Measurements from ENCODE around the gene COG1. TPM values are rescaled to one million over a fixed set of nuclear protein-coding genes. Genes with fewer than 3 reads are reported as not detected.

COG1 gene
- total and polyA plus RNA-seq, 2 donors (not counting 3 experiments of a cell fraction or from before 2014, with no cell fraction given): 26.2 to 39.0 TPM

GRCh38 chr17:73228748-73229236 is 35.9 kb downstream of the COG1 start:
- CTCF ChIA-PET: interaction anchor here (0.6 to 2.9 kb wide), 11 partner anchors 11 to 503 kb away, joined by 3 to 22 read pairs (median 5); partner anchors contain the start of gene COG1
- Histone ChIP-seq H3K79me2 (ENCODE audit: control insufficient read depth, insufficient read depth, low read length) (peaks cover 77% of the 10 kb centered on the region), H3K27me3 (ENCODE audit: control insufficient read depth in 2 of 2, insufficient read depth in 2 of 2, low read length in 2 of 2) (no peaks in the 10 kb centered on the region), H3K9me3 (replicated peaks; ENCODE audit: control insufficient read depth, insufficient read depth, low read length) (no peaks in the 10 kb centered on the region), H4K20me1 (replicated peaks; ENCODE audit: control insufficient read depth, extremely low read depth, insufficient read depth, low read length) (no peaks in the 10 kb centered on the region), H3K4me1 (ENCODE audit: control insufficient read depth, extremely low read depth, insufficient read depth, low read length) (peaks cover 49% of the 10 kb centered on the region), H2AFZ (ENCODE audit: low read depth, low read length) (no peak overlapping the region), H3K9me1 (replicated peaks; ENCODE audit: control insufficient read depth, extremely low read depth, insufficient read depth, low read length) (no peaks in the 10 kb centered on the region), H3K9ac (replicated peaks; ENCODE audit: extremely low read depth, insufficient read depth, low read length) (no peak overlapping the region), H3K4me3 (replicated peaks in 1 of 3; ENCODE audit: insufficient read depth in 1 of 3, low read depth in 1 of 3, low read length in 3 of 3) (no peak overlapping the region), H3K27ac (ENCODE audit: insufficient read depth, low read depth, low read length) (peak overlapping the region; percentile 15), H3K36me3 (ENCODE audit: control insufficient read depth in 2 of 2, extremely low read depth in 1 of 2, insufficient read depth in 2 of 2, low read length in 2 of 2) (no peaks in the 10 kb centered on the region), H3K4me2 (ENCODE audit: insufficient read depth, low read length) (peak overlapping the region; percentile 13)
- FAIRE-seq: peak; percentile 28
- POLR2A ChIA-PET: interaction anchor here (0.6 kb wide), 1 partner anchor 22 kb away, joined by 4 read pairs; no protein-coding TSS in a partner anchor
- intact Hi-C loops (cut with micrococcal nuclease): no loop called here
- peak; percentile 54 for DNase-seq (ENCODE audit: low read depth, low spot score)
- dilution Hi-C loops (cut with MboI; ENCODE audit: extremely low pct_ligation_motif_present, low sequenced_read_pairs): no loop called here
- BruUV-seq (replicated peaks): no TSS peak
- TF ChIP-seq EZH2 (IDR thresholded peaks at IDR 0.05; ENCODE audit: borderline replicate concordance, low read depth, low read length, severe bottlenecking): no peak
- TF ChIP-seq FOS (IDR thresholded peaks at IDR 0.05; ENCODE audit: borderline replicate concordance, insufficient read depth, low read length): peak; percentile 60
- no peak for TF ChIP-seq CTCF (IDR thresholded peaks at IDR 0.05; ENCODE audit: extremely low read depth in 1 of 2, insufficient read depth in 1 of 2, low read depth in 1 of 2, low read length in 2 of 2)
- no peak for TF ChIP-seq MYC (IDR thresholded peaks at IDR 0.05; ENCODE audit: low read depth, low read length)

GRCh38 chr17:73230088-73230487 is 37.2 kb downstream of the COG1 start:
- Histone ChIP-seq H3K9ac (replicated peaks; ENCODE audit: extremely low read depth, insufficient read depth, low read length) (no peak overlapping the region), H3K9me1 (replicated peaks; ENCODE audit: control insufficient read depth, extremely low read depth, insufficient read depth, low read length) (no peaks in the 10 kb centered on the region), H3K4me3 (replicated peaks in 1 of 3; ENCODE audit: insufficient read depth in 1 of 3, low read depth in 1 of 3, low read length in 3 of 3) (no peak overlapping the region), H3K36me3 (ENCODE audit: control insufficient read depth in 2 of 2, extremely low read depth in 1 of 2, insufficient read depth in 2 of 2, low read length in 2 of 2) (no peaks in the 10 kb centered on the region), H3K27me3 (ENCODE audit: control insufficient read depth in 2 of 2, insufficient read depth in 2 of 2, low read length in 2 of 2) (no peaks in the 10 kb centered on the region), H3K27ac (ENCODE audit: insufficient read depth, low read depth, low read length) (no peak overlapping the region), H3K79me2 (ENCODE audit: control insufficient read depth, insufficient read depth, low read length) (peaks cover 68% of the 10 kb centered on the region), H3K9me3 (replicated peaks; ENCODE audit: control insufficient read depth, insufficient read depth, low read length) (no peaks in the 10 kb centered on the region), H3K4me1 (ENCODE audit: control insufficient read depth, extremely low read depth, insufficient read depth, low read length) (peaks cover 42% of the 10 kb centered on the region), H2AFZ (ENCODE audit: low read depth, low read length) (no peak overlapping the region), H4K20me1 (replicated peaks; ENCODE audit: control insufficient read depth, extremely low read depth, insufficient read depth, low read length) (no peaks in the 10 kb centered on the region), H3K4me2 (ENCODE audit: insufficient read depth, low read length) (no peak overlapping the region)
- ChIA-PET CTCF (interaction anchor here (2.5 to 3.2 kb wide), 2 partner anchors 33 to 505 kb away, joined by 16 to 34 read pairs; no protein-coding TSS in a partner anchor), POLR2A (no interaction called here)
- TF ChIP-seq MYC (IDR thresholded peaks at IDR 0.05; ENCODE audit: low read depth, low read length) (no peak), GATA2 (IDR thresholded peaks at IDR 0.05; ENCODE audit: insufficient read depth, insufficient read length, low read depth, low read length) (no peak), POLR2AphosphoS5 (IDR thresholded peaks at IDR 0.05; ENCODE audit: insufficient read depth, low read depth, low read length) (no peak), POLR2A (IDR thresholded peaks at IDR 0.05; ENCODE audit: low read depth, low read length) (no peak), JUN (IDR thresholded peaks at IDR 0.05; ENCODE audit: borderline replicate concordance, insufficient read depth, insufficient read length, low read depth) (no peak), FOS (IDR thresholded peaks at IDR 0.05; ENCODE audit: borderline replicate concordance, insufficient read depth, low read length) (no peak), EZH2 (IDR thresholded peaks at IDR 0.05; ENCODE audit: borderline replicate concordance, low read depth, low read length, severe bottlenecking) (no peak), CTCF (IDR thresholded peaks at IDR 0.05; ENCODE audit: extremely low read depth in 1 of 2, insufficient read depth in 1 of 2, low read depth in 1 of 2, low read length in 2 of 2) (no peak), MAX (IDR thresholded peaks at IDR 0.05; ENCODE audit: insufficient read depth, insufficient read length) (no peak)
- FAIRE-seq: no peak
- intact Hi-C loops (cut with micrococcal nuclease) (loop anchor here (5.0 to 10.0 kb wide), 4 partner anchors 62 to 975 kb away; partner anchors contain the start of genes RPL38 and SLC39A11), dilution Hi-C loops (cut with MboI; ENCODE audit: extremely low pct_ligation_motif_present, low sequenced_read_pairs) (no loop called here)
- DNase-seq (ENCODE audit: low read depth, low spot score): no peak
- BruUV-seq (replicated peaks): no TSS peak

Data from endothelial cell of umbilical vein (primary cell).